K562 (cell line): ENCODE measurements around the gene METTL6. TPM values are rescaled to one million over a fixed set of nuclear protein-coding genes. Genes with fewer than 3 reads are reported as not detected.
A peak's percentile ranks its signal among the peaks of the same experiment; 100 is the strongest.
"Not testable (repeated sequence)": the region's sequence is repeated elsewhere in the genome, so short reads cannot be mapped to it uniquely, and the experiment has no call there.

Source experiments
- ATAC-seq: fragments of 200-7000 bp; cut with Tn5 transposase; 3 replicates; pipeline ENCODE4 v1.9.1; 2020; ENCODE audit warnings: moderate library complexity
- BruUV-seq: library from RNA; stranded (reverse); fragments of 400-500 nt; replicated peaks from 2 replicates; lab custom pipeline; 2021; lab: Mats Ljungman, UMichigan
- CTCF ChIA-PET: fragments of 300-600 bp; formaldehyde crosslinking; extraction: SDS; loops from one replicate; lab custom pipeline; 2021; ENCODE audit warnings: low intra/inter-chr PET ratio; lab: Yijun Ruan, JAX
- POLR2A ChIA-PET: fragments of 300-600, 350-650 bp; sonication (Branson Sonifier 250); formaldehyde crosslinking; extraction: SDS; loops from one replicate; lab custom pipeline; 2021; ENCODE audit warnings: antibody characterized with exemption, inconsistent platforms; lab: Yijun Ruan, JAX
- DNase-seq, 4 experiments: peaks; one replicate each; pipeline versions ENCODE4 v3.0.0 to v3.0.0-alpha.2; 2011 to 2018; ENCODE audit warnings: low spot score in 3 of 4, mixed read lengths in 3 of 4; ENCODE audit errors: extremely low read depth in 1 of 4
- FAIRE-seq: peaks from 2 replicates; lab custom pipeline; 2011; peaks lifted over from hg19 to GRCh38; lab: Jason Lieb, UNC
- H2AFZ ChIP-seq: 2 replicates; pipeline ENCODE4 v1.6.0; 2011; ENCODE audit warnings: low read depth, low read length, control low read depth, inconsistent platforms
- H3K27ac ChIP-seq: fragments of 200-600 bp; 3 replicates; pipeline ENCODE4 v1.8.0; 2011; ENCODE audit warnings: low read depth, mild to moderate bottlenecking, control low read depth, inconsistent platforms, low read length, moderate library complexity, mixed read lengths; ENCODE audit errors: extremely low read depth
- H3K27me3 ChIP-seq, 2 experiments: fragments of 300-600 bp in 1 of 2; 2 replicates in 1 of 2; 3 replicates in 1 of 2; pipeline versions ENCODE4 v1.6.0 to v1.8.0; 2011; ENCODE audit warnings: inconsistent platforms in 2 of 2, low read length in 2 of 2, mild to moderate bottlenecking in 1 of 2, mixed read lengths in 1 of 2, moderate library complexity in 1 of 2; ENCODE audit not compliant: control insufficient read depth in 2 of 2, insufficient read depth in 2 of 2
- H3K36me3 ChIP-seq: fragments of 300-600 bp; 3 replicates; pipeline ENCODE4 v1.8.0; 2011; ENCODE audit warnings: mild to moderate bottlenecking, low read length, inconsistent platforms; ENCODE audit not compliant: control insufficient read depth, insufficient read depth
- H3K4me1 ChIP-seq, 2 experiments: fragments of 200-600 bp in 1 of 2; replicated peaks in 1 of 2; 2 replicates in 1 of 2; 3 replicates in 1 of 2; pipeline versions ENCODE4 v1.5.1 to v1.8.0; 2011; ENCODE audit warnings: inconsistent platforms in 2 of 2, low read length in 2 of 2, mild to moderate bottlenecking in 1 of 2, mixed read lengths in 1 of 2, moderate library complexity in 1 of 2; ENCODE audit not compliant: control insufficient read depth in 2 of 2, insufficient read depth in 2 of 2
- H3K4me2 ChIP-seq: 2 replicates; pipeline ENCODE4 v1.6.1; 2011; ENCODE audit warnings: low read length, control low read depth, inconsistent platforms, mixed read lengths; ENCODE audit not compliant: insufficient read depth
- H3K4me3 ChIP-seq: fragments of 200-600 bp; sonication (generic), shearing (Covaris generic); 2 replicates; pipeline ENCODE4 v1.5.1; 2016; ENCODE audit warnings: control low read depth, inconsistent platforms
- H3K79me2 ChIP-seq: fragments of 200-600 bp; 3 replicates; pipeline ENCODE4 v1.8.0; 2011; ENCODE audit warnings: low read length, inconsistent platforms; ENCODE audit not compliant: control insufficient read depth, insufficient read depth
- H3K9ac ChIP-seq, 2 experiments: 2 replicates each; pipeline versions ENCODE4 v1.6.0 to v1.6.1; 2011; ENCODE audit warnings: low read depth in 2 of 2, low read length in 2 of 2, control low read depth in 1 of 2, inconsistent platforms in 1 of 2, mild to moderate bottlenecking in 1 of 2, mixed read lengths in 1 of 2; ENCODE audit not compliant: insufficient read depth in 1 of 2
- H3K9me1 ChIP-seq: one replicate; pipeline ENCODE4 v1.6.0; 2011; ENCODE audit warnings: inconsistent platforms, mild to moderate bottlenecking, low read length, moderate library complexity; ENCODE audit not compliant: control insufficient read depth, insufficient read depth
- H3K9me3 ChIP-seq: replicated peaks from 2 replicates; pipeline ENCODE4 v1.5.1; 2011; ENCODE audit warnings: low read depth, low read length, inconsistent platforms; ENCODE audit not compliant: control insufficient read depth, insufficient read depth
- H4K20me1 ChIP-seq: replicated peaks from 2 replicates; pipeline ENCODE4 v1.6.1; 2011; ENCODE audit warnings: low read length, inconsistent platforms, mixed read lengths; ENCODE audit not compliant: control insufficient read depth, insufficient read depth
- MEIS2 ChIP-seq: fragments of 450-650 bp; IDR thresholded peaks from 2 replicates; pipeline ENCODE4 v1.6.1; 2014; ENCODE audit warnings: mild to moderate bottlenecking; ENCODE audit not compliant: partially characterized antibody
- PBX2 ChIP-seq, 2 experiments: IDR thresholded peaks in 1 of 2; conservative IDR thresholded peaks in 1 of 2; 2 replicates each; pipeline ENCODE4 v1.6.1; 2016; ENCODE audit warnings: low read depth in 2 of 2, mild to moderate bottlenecking in 1 of 2, missing compliant biosample characterization in 1 of 2, missing genetic modification characterization in 1 of 2, moderate library complexity in 1 of 2
- SPI1 ChIP-seq: IDR thresholded peaks from 2 replicates; pipeline ENCODE4 v1.6.1; 2011; ENCODE audit warnings: low read depth, low read length, control low read depth, borderline replicate concordance
- WGBS: fragments of 100-300 bp; shearing (Covaris generic); methylation state at CpG from one replicate; pipeline ENCODE4 v1.1.6; 2016; ENCODE audit warnings: low coverage, mixed read lengths; ENCODE audit not compliant: insufficient coverage; ENCODE audit errors: missing lambda C conversion rate; 5-methylcytosine and 5-hydroxymethylcytosine counted together
- in situ Hi-C: fragments of 300-500 bp; cut with MboI; formaldehyde crosslinking; loops from 4 replicates; pipeline ENCODE4 v1.15.0; 2018; ENCODE audit warnings: inconsistent platforms, mixed read lengths
- intact Hi-C: fragments of 100-400 bp; cut with micrococcal nuclease; formaldehyde crosslinking; loops from 2 replicates; pipeline ENCODE4 v1.14.2; 2022
- polyA plus RNA-seq, 8 experiments: library from polyadenylated mRNA; depleted of rRNA in 4 of 8; stranded (reverse) in 5 of 8; unstranded in 3 of 8; fragments of >200 nt; fragmentation: Nextera tagmentation in 2 of 8; fragmentation: Illumina TruSeq in 1 of 8; extraction: Ambion mirVana in 2 of 8; extraction: Trizol in 1 of 8; gene quantifications; 2 replicates each; pipeline versions ENCODE4 v1.2.1 to v1.2.3, GENCODE V29; 2011 to 2014; ENCODE audit warnings: inconsistent platforms in 1 of 8, missing spikeins in 1 of 8
- total RNA-seq, 7 experiments: library from RNA; depleted of rRNA in 6 of 7; stranded (reverse); fragments of >200 nt in 6 of 7; fragmentation: Illumina TruSeq in 2 of 7; extraction: Trizol in 2 of 7; gene quantifications; 2 replicates each; pipeline versions ENCODE4 v1.2.1 to v1.2.3, GENCODE V29; 2011 to 2021; ENCODE audit warnings: low replicate concordance in 1 of 7

The METTL6 gene
- total and polyA plus RNA-seq, 9 of the 15 experiments (the other 6 are each of a cell fraction or from before 2014, with no cell fraction given) = 18.8 to 61.5 (median 33.9) TPM

- peak; percentile 26 for TF ChIP-seq MEIS2
- TF ChIP-seq SPI1 = peak; percentile 51; the same call in 1 of the 2 replicates
- BruUV-seq; H3K27ac ChIP-seq; H3K4me1 ChIP-seq; H3K79me2 ChIP-seq; intact Hi-C loops; H3K9me1 ChIP-seq; H4K20me1 ChIP-seq; H3K36me3 ChIP-seq; H3K4me3 ChIP-seq; in situ Hi-C loops; ATAC-seq; H3K9ac ChIP-seq; POLR2A ChIA-PET; CTCF ChIA-PET; FAIRE-seq; H3K9me3 ChIP-seq; DNase-seq; H3K27me3 ChIP-seq; H2AFZ ChIP-seq; H3K4me2 ChIP-seq; TF ChIP-seq PBX2 (CRISPR knock-in tag; IDR thresholded peaks at IDR 0.05; ENCODE audit: low read depth): not testable (repeated sequence)
- TF ChIP-seq PBX2 (tag; conservative IDR thresholded peaks at IDR 0.05; ENCODE audit: low read depth) = peak; percentile 35; the same call in 1 of the 2 replicates
- WGBS = 0% methylated on average over 2 of the region's 2 CpGs
Measured at GRCh38 chr3:15393252-15393651, 34.1 kb downstream of the METTL6 start.
